HUES6 (cell line): ENCODE results near the gene EPS15.

ENCODE experiments used
- H3K27ac ChIP-seq: 2 replicates; pipeline ENCODE4 v1.7.0; 2013; ENCODE audit warnings: low read depth, mild to moderate bottlenecking, low read length, inconsistent platforms
- H3K27me3 ChIP-seq: 2 replicates; pipeline ENCODE4 v1.6.1; 2013; ENCODE audit warnings: low read length; ENCODE audit not compliant: control insufficient read depth, insufficient read depth
- H3K36me3 ChIP-seq: 2 replicates; pipeline ENCODE4 v1.6.1; 2013; ENCODE audit warnings: low read length; ENCODE audit not compliant: control insufficient read depth, insufficient read depth
- H3K4me1 ChIP-seq: 2 replicates; pipeline ENCODE4 v1.6.1; 2013; ENCODE audit warnings: low read length; ENCODE audit not compliant: control insufficient read depth, insufficient read depth
- H3K4me3 ChIP-seq: 2 replicates; pipeline ENCODE4 v1.5.1; 2013; ENCODE audit warnings: low read depth, low read length
- H3K9ac ChIP-seq: one replicate; pipeline ENCODE4 v1.6.1; 2013; ENCODE audit warnings: mild to moderate bottlenecking, low read length
- H3K9me3 ChIP-seq: 2 replicates; pipeline ENCODE4 v1.6.1; 2013; ENCODE audit warnings: low read depth, low read length; ENCODE audit not compliant: control insufficient read depth, insufficient read depth

The EPS15 gene

DNA sequence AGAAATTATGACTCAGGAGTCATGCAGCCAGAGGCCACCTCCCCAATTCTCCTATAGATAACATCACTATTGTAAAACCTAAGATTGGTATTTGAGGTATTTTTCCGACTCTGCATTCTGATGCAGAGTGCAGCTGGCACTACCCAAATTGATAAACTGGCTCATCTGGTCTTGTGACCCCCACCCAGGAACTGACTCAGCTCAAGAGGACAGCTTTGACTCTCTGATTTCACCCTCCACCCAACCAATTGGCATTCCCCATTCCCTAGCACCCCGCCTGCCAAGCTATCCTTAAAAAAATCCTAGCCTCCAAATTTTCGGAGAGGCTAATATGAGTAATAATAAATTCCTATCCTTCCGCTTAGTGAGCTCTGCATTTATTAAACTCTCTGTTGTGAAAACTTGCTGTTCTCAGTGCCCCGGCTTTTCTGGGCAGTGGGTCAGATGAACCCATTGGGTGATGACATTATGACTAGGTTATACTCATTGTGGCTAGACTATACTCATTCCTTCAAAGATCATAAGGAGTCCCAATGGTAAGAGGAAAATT is 39.4 kb upstream of the EPS15 start:
- Histone ChIP-seq H3K4me1 (peaks cover 22% of the 10 kb centered on the region), H3K27me3 (no peaks in the 10 kb centered on the region), H3K9ac (peak overlapping the region; percentile 38), H3K36me3 (no peaks in the 10 kb centered on the region), H3K27ac (peak overlapping the region; percentile 72), H3K9me3 (no peaks in the 10 kb centered on the region), H3K4me3 (no peak overlapping the region)

DNA sequence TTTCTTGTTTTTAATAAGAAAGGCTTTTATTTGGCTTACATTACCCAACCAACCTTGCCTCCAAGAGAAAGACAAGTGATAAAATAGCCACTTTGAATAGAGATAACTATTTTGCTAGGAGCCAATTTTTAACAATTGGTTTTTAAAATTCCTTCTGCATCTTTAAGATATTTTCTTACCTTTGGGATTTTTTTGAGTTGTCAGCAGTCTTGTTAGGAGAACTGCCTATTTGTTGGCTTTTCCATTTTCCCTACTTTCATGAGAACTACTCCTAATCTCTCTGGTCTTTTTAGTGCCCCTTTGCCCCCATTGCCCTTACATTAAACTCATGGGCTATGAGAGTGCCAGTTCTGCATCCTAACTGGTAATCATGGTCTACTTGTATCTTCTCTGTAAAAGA is 38.1 kb upstream of the EPS15 start:
- no peaks in the 10 kb centered on the region for H3K27me3 ChIP-seq
- H3K27ac ChIP-seq: no peak overlapping the region
- no peaks in the 10 kb centered on the region for H3K9me3 ChIP-seq
- H3K9ac ChIP-seq: no peak overlapping the region
- no peak overlapping the region for H3K4me3 ChIP-seq
- H3K4me1 ChIP-seq: peaks cover 22% of the 10 kb centered on the region
- H3K36me3 ChIP-seq: no peaks in the 10 kb centered on the region

DNA sequence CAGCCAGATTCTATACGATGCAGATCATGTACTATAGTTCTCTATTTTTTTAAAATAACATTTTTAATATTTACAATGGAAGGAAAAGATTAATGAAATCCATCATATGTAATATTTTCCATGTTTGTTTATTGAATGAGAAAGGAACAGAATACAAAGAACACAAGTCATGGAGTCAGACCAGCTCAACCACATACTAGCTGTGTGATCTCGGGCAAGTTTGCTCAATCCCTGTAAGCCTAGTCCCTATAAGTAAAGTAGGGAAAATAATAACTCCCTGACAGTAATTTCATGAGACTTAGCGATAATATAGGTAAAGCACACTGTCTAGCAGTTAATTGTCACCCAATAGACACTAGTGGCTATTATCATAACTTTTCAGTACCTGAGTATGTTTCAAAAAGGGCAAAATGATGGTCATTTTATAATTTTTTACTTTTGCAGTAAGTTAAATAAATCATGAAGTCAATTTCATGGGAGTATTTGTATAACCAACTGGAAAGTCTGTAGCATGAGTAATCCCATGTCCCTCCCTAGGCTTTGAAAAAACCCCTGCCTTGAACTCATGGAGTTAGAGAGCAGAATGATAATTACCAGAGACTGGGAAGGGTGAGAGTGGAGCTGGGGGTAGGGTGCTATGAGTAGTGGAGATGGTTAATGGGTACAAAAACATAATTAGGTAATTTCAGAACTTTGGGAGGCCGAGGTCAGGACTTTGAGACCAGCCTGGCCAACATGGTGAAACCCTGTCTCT is 37.0 kb upstream of the EPS15 start:
- Histone ChIP-seq H3K4me1 (peaks cover 22% of the 10 kb centered on the region), H3K9me3 (no peaks in the 10 kb centered on the region), H3K27ac (no peak overlapping the region), H3K9ac (no peak overlapping the region), H3K4me3 (no peak overlapping the region), H3K27me3 (no peaks in the 10 kb centered on the region), H3K36me3 (no peaks in the 10 kb centered on the region)

GRCh38 chr1:51553911-51554310 is 34.8 kb upstream of the EPS15 start:
- Histone ChIP-seq H3K4me1 (peaks cover 12% of the 10 kb centered on the region), H3K27ac (no peak overlapping the region), H3K9me3 (no peaks in the 10 kb centered on the region), H3K9ac (no peak overlapping the region), H3K27me3 (no peaks in the 10 kb centered on the region), H3K4me3 (no peak overlapping the region), H3K36me3 (no peaks in the 10 kb centered on the region)

DNA sequence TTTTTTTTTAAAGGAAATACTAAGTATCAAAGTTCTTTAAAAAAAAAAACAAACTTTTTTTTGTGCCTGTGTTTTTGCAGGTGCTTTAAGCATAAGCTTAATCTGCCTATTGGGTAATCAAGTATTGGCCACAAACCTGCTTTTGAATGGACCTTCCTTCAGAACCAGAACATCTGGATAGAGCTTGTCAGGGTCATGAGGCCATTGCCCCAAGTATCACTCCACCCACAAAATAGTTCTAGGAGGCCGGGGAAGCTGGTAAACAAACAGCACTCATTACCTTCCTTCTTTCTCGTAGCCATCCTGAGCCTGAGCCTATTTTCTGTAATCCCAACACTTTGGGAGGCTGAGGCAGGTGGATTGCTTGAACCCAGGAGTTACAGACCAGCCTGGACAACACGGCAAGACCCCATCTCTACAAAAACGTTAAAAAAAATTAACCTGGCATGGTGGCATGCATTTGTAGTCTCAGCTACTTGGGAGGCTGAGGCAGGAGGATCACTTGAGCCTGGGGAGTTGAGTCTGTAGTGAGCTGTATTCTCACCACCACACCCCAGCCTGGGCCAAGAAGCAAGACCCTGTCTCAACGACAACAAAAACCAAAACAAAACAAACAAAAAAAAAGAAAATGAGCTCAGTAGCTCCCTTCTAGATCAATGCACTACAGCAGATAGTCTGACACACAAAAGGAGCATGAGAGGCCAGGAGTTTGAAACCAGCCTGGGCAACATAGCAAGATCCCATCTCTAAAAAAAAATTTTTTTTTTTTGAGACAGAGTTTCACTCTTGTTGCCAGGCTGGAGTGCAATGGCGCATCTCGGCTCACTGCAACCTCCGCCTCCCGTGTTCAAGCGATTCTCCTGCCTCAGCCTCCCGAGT is 34.1 kb upstream of the EPS15 start:
- Histone ChIP-seq H3K27me3 (no peaks in the 10 kb centered on the region), H3K4me1 (peaks cover 4% of the 10 kb centered on the region), H3K9ac (no peak overlapping the region), H3K27ac (no peak overlapping the region), H3K36me3 (no peaks in the 10 kb centered on the region), H3K4me3 (no peak overlapping the region), H3K9me3 (no peaks in the 10 kb centered on the region)

GRCh38 chr1:51551848-51552296 is 32.8 kb upstream of the EPS15 start:
- Histone ChIP-seq H3K4me1 (no peaks in the 10 kb centered on the region), H3K4me3 (no peak overlapping the region), H3K27me3 (no peaks in the 10 kb centered on the region), H3K27ac (no peak overlapping the region), H3K9me3 (no peaks in the 10 kb centered on the region), H3K36me3 (no peaks in the 10 kb centered on the region), H3K9ac (no peak overlapping the region)

DNA sequence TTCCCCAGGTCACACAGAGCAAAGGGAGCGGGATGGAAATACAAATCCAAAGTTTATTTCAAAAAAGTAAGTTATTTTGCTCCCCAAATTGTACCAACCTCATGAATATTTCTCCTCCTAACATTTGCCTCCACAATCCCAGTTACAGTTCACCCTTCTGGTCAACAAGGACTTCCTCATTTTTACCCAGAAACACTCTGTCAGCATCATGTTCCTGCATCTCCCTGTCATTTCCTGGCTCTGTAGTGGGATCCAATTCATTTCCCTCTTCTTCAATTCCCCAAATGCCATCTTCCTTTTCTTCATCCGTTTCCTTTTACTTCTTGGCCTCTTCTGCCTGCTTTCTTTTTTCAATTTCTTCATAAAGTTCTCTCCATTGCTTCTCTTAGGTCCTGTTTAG is 32.0 kb upstream of the EPS15 start:
- Histone ChIP-seq H3K27me3 (no peaks in the 10 kb centered on the region), H3K27ac (no peak overlapping the region), H3K36me3 (no peaks in the 10 kb centered on the region), H3K9ac (no peak overlapping the region), H3K4me1 (no peaks in the 10 kb centered on the region), H3K4me3 (no peak overlapping the region), H3K9me3 (no peaks in the 10 kb centered on the region)

DNA sequence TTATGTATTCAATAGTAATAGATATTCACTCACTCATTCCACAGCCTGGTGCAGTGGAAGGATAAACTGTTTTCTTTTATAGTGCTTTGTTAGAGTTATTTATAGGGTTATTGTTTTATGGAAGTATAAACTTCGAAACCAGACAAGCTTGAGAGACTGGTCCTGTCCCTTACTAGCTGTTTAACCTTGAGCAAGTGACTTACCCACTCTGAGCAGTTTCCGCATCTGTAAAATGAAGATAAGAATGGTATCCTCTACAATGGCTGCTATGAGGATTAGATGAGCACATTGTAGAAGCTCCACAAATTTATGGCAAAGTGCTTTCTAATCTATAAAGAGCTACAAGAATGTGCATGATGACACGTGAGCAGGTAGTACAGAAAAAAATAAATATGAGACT is 30.8 kb upstream of the EPS15 start:
- no peaks in the 10 kb centered on the region for H3K9me3 ChIP-seq
- no peaks in the 10 kb centered on the region for H3K27me3 ChIP-seq
- H3K4me1 ChIP-seq: no peaks in the 10 kb centered on the region
- H3K4me3 ChIP-seq: no peak overlapping the region
- no peak overlapping the region for H3K9ac ChIP-seq
- no peak overlapping the region for H3K27ac ChIP-seq
- no peaks in the 10 kb centered on the region for H3K36me3 ChIP-seq

GRCh38 chr1:51549016-51549619 is 30.1 kb upstream of the EPS15 start:
- Histone ChIP-seq H3K9me3 (no peaks in the 10 kb centered on the region), H3K4me1 (no peaks in the 10 kb centered on the region), H3K36me3 (no peaks in the 10 kb centered on the region), H3K9ac (no peak overlapping the region), H3K27me3 (no peaks in the 10 kb centered on the region), H3K4me3 (no peak overlapping the region), H3K27ac (no peak overlapping the region)

DNA sequence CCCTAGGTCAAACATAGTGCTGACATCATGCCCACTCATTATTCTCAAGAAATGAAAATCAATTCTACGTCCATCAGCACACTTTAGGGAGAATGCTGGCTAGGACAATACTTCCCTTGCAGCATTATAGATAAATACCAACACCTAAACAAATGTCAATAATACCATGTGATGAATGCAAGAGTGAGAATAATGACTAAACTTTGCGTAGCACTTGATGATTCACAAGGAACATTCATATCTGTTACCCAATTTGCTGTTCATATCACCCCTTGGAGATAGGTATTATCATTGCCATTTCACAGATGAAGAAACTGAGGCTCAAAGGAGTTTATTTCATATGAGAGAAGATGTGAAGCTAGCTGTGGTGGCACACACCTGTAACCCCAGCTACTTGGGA is 24.8 kb upstream of the EPS15 start:
- Histone ChIP-seq H3K4me1 (no peaks in the 10 kb centered on the region), H3K4me3 (no peak overlapping the region), H3K9me3 (no peaks in the 10 kb centered on the region), H3K27me3 (no peaks in the 10 kb centered on the region), H3K27ac (no peak overlapping the region), H3K36me3 (no peaks in the 10 kb centered on the region), H3K9ac (no peak overlapping the region)
